CD4-positive, alpha-beta T cell treated with Interleukin-1 beta for 1 hour (primary cell): ENCODE measurements around the gene PIH1D1.
A peak's percentile ranks its signal among the peaks of the same experiment; 100 is the strongest.

ENCODE experiments used
- DNase-seq, 2 donors: peaks; one replicate each; pipeline ENCODE4 v3.0.0-alpha.2; 2020 to 2022

The PIH1D1 gene

DNA sequence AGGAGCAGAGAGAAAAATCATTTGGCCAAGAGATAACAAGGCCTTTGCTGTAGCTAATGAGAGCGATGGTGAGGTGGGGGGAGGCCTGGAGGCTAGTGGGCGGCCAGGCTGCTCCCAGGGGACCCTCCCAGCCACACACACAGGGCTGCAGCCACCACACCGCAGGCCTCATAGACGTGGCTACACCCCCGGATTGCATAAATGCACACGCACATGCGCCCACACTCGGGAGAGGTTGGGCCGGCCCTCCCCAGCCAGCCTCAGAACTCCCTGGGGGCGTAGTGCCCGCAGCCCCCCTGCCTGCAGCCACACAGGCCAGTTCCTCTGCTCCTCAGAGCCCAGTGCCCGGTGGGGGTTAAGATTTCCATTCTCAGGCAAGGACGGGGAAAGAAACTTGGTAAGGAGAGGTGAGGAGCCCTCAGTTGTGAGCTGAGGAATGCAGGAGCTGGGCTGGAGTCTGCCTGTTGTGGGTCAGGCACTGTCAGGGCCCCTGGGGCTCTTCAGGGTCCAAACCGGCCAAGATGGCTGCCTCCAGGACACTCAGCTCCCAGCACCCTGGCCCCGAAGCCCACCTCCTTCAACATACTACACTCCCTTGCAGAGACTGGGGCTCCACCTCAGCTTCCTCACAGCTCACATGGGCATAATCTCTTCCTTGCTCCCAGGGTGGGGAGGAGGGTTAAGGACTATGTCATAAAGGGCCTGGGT lies 36.4 kb downstream of the PIH1D1 start:
- no peak for DNase-seq

DNA sequence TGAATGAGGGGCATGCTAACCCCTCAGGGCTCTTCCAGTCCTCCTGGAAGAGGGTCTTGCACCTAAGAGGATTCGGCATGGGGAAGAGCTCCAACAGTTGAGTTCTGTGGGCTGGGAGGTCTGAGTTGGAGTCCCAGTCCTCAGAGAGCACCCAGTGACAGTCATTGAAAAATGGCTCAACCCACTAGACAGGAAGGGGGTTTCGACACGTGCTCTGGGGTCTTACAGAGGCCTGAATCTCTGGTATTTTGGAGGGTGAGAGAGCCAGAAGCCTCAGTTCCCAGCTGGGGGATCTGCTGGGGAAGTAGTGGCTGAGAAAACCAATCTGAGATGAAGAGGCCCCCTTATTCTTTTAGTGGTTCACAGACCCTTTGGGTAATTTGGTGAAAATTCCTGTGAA lies 37.4 kb downstream of the PIH1D1 start:
- no peak for DNase-seq

DNA sequence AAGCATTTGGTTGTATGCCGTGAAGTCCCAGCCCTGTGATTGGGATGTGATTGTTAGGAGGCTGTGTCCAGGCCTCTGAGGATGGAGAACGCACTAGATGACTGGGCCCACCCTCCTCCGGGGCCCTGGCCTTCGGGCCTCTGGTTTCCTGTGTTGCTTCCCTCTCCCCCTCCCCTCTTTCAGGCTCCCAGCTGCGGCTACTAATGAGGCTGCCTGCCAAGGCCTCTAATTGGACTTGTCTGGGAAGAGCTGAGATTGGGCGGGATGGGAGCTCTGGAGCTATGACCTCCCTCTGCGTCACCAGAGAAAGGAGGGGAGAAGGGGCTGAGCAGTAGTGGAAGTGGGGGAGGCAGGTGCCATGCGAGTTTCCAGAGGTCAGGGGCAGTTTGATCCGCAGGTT lies 38.3 kb downstream of the PIH1D1 start:
- DNase-seq, result no peak

DNA sequence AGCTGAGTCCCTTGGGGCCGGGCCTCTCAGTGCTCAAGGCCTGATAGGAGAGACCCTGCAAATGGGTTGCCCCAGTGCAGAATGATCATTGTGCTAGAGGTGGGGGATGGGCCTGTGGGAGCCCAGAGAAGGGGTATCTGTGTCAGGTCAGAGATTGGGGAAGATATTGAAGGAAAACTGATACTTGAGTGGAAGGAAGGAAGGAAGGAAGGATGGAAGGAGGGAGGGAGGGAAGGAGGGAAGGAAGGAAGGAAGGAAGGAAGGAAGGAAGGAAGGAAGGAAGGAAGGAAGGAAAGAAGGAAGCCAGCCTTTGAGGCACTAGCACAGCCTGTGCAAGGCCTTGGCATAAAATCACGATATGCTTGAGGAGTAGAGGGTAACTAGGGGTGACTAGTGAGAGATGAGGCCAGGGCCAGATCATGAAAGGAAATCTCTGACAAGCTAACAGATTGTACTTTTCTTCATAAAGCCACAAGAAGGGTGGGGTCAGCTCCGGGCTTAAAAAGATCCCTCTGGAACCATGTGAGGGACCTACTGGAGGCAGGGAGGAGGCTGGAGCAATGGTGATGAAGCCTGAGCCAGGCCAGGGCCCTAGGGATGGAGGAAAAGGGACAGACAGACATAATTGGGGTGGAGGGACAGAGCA lies 39.8 kb downstream of the PIH1D1 start:
- DNase-seq, result no peak

DNA sequence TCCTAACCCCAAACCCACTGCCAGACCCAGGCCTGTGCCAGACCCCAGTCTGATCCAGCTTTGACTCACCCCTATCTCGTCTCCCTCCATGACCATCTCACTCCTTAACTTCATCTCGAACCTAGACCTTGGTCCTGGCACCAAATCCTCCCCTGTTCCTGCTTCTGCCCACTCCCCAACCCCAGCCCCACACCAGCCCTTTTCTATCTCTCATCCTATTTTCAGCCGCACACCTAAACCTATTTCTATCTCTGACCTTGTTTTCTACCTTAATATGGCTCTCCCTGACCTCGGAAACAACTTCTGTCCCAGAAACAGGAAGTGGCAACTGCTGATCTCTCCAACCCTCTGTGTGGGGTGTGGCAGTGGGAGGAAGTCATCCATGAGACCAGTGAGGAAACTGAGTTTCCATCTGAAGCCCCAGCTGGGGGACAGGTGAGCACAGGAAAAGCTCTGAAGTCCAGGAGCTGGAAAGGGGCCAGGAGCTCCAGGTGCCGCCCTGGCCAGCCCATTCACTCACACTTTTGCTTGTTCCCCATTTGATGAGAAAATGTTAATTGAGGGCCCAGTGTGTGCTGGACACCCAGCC lies 42.1 kb downstream of the PIH1D1 start:
- peak; percentile 40 to 50 for DNase-seq

DNA sequence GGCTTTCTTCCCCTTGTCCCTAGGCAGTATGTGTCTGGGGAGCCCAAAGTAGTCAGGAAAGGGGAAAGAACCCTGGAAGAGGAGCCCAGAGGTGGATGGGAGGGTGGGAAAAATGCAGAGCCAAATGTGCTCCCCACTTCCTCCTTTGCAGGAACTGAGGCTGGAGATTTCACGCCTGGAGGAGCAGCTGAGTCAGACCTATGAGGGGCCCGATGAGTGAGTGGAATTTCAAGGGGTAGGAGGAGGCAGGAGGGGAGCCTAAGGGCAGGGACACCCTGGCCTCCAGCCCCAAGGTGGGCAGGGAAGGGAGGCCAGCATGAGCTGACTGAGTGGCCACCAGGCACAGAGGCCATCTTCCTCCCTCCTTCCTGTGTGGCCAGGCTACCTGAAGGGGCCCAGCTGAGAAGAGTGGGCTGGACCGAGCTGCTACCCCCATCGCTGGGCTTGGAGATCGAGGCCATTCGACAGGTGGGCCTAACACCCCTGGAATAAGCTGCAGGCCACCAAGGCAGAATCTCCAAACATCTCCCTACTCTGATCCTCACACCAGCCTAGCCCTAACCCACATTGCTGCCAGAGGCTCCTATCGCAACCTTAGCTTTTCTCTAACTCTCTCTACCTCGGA lies 42.7 kb downstream of the PIH1D1 start:
- DNase-seq, result no peak

DNA sequence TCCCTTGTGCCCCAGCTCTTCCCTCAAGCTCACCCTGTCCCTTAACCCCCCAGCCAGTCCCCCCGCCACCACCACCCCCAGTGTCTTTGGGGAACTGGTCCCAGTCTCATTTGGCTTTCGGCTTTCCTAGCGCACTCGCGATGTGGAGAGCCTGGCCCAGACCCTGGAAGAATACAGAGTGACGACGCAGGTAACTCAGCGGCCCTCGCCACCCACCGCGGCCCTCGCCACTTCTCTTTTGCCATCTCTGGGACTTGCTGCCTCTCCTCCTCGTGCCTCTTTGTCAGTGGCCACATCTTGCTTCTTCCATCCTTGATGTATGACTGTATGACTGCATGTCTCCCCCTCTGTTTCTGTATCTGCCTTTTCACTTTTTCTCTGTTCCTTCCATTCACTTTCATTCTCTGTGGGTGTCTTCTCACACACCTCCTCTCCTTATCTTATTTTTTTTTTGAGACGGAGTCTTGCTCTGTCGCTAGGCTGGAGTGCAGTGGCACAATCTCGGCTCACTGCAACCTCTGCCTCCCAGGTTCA lies 44.1 kb downstream of the PIH1D1 start:
- no peak for DNase-seq

DNA sequence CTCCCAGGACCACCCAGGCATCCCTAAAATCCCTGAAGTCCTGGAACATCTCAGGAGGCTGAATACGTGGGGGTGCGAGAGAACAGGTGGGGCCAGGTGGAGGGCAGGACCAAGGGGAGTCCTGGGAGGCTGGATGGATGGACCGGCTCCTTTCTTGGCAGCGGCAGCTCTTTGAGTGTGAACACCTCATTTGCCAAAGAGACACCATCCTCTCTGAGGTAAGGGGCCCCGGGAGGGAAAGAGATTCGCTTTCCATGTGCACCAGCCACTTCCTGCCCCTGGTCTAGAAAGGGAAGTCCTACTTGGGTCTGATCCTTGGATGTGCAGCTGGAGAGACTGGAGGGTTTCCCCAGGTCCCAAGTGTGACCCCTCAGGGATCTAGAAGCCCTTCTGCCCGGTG lies 44.5 kb downstream of the PIH1D1 start:
- DNase-seq, result no peak

DNA sequence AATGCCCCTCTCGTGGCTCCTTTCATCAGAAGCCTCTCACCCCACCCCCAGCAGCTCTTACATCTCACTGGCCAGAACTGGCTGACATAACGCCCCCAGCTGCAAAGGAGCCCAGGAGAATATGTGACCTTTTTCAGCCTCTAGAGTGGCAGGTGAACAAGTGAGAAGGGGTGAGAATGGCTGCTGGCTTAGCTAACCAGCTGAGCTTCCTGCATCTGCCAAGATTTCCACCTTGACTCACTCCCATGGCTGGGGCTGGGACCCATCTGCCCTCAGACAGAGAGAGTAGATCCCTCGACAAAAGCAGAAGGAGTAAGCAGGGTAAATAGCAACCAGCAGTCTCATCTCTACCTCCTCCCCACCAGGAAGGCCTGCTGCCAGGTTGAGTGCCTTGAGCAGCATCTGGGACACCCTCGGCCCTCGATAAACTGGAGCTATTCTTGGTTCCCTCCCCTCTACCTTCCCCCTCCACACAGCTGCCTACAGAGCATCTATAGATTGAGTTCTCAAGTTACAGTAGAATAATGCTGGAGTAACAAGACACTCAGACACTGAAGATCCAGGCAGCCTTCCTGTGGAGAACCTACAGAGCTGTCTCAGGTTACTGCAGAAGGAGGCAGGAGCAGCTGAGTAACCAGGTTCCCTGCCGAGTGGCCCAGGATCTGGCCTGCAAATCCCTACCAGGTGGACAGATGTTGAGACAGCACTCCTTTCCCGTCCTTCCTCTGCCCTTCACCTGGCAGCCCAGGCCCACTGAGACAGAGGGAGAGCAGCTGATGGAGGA lies 48.0 kb downstream of the PIH1D1 start:
- DNase-seq, result peak in 1 of 2 donors; percentile 22

DNA sequence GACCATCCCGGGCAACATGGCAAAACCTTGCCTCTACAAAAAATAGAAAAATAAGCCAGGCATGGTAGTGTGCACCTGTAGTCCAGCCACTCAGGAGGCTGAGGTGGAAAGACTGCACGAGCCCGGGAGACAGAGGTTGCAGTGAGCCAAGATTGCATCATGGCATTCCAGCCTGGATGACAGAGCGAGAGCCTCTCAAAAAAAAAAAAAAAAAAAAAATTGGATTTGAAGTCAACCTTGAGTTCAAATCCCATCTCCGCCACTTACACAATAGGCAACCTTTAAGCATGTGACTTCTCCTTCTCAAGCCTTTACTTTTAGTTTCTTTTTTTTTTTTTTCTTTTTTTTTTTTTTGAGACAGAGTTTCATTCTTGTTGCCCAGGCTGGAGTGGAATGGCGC lies 51.6 kb downstream of the PIH1D1 start:
- DNase-seq, result no peak

DNA sequence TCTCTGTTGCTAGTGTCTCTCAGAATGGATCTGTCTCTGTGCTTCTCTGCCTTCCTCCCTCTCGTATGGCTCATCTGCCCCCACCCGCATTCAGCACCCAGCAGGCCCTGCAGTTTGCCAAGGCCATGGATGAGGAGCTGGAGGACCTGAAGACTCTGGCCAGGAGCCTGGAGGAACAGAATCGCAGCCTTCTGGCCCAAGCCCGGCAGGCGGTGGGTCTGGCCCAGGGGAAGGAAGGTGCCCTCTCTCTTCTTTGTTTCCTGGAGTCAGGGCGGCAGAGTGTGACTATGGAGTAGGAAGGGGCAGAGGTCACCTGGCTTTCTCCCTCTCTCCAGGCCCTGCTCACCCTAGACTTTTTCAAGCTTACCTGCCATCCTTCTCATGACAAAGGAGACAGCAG lies 52.7 kb downstream of the PIH1D1 start:
- no peak for DNase-seq

DNA sequence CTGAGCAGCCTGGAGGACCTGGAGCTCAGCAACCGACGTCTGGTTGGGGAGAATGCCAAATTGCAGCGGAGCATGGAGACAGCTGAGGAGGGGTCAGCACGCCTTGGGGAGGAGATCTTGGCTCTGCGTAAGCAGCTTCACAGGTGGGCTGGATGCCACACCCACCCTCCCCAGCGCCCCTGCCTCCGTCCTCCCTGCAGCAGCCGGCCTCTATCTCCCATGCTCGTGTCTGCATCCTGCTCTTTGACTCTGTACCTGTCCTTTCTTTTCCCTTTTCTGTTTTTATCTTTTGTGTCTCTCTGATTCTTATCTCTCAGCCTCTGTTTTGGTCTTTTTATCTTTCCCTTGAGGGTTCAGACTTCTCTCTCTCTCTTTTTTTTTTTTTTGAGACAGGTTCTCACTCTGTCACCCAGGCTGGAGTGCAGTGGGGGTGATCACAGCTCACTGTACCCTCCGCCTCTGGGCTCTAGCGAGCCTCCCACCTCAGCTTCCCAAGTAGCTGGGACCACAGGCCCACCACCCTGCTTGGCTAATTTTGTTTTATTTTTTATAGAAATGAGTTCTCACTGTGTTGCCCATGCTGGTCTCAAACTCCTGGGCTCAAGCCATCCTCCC lies 53.5 kb downstream of the PIH1D1 start:
- no peak for DNase-seq

DNA sequence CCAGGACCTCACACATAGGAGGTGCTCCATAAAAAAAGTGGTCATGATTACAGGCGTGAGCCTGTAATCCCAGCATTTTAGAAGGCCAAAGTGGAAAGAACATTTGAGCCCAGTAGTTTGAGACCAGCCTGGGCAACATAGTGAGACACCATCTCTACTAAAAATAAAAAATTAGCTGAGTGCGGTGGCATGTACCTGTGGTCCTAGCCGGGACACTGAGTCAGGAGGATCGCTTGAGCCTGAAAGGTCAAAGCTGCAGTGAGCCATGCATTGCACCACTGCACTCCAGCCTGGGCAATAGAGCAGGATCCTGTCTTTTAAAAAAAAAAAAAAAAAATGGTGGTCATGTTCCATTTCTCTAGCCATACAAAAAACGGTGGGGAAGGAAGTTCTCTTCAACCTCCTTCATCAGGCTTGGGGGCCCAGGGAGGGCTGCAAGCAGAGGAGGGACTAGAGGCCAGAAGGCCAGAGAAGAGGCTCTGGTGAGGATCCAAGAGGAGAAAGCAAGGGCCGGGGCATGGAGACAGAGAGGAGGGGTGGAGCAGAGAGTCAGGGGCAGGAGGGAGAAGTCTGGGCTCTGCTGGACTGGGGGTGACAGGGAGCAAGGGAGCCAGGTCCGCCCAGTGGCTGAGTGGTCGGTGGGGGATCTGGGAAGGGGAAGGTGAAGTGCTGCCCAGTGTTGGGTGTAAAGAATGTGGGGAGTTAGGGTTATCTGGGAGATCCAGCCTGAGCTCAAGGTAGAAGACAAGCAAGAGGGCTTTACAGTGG lies 54.7 kb downstream of the PIH1D1 start:
- DNase-seq, result no peak
